WTC11 (cell line): ENCODE measurements around the gene CDH16.
"Not testable (repeated sequence)": the region's sequence is repeated elsewhere in the genome, so short reads cannot be mapped to it uniquely, and the experiment has no call there.

Experiments used
- CREB1 ChIP-seq: sonication (generic); formaldehyde crosslinking; IDR thresholded peaks from 2 replicates; pipeline ENCODE4 v1.8.0; 2023; ENCODE audit warnings: mild to moderate bottlenecking, missing genetic modification reagents
- JUN ChIP-seq: sonication (generic); formaldehyde crosslinking; IDR thresholded peaks from 2 replicates; pipeline ENCODE4 v1.8.0; 2023; ENCODE audit warnings: mild to moderate bottlenecking, missing genetic modification reagents
- NFE2L1 ChIP-seq: sonication (generic); formaldehyde crosslinking; IDR thresholded peaks from 2 replicates; pipeline ENCODE4 v1.8.1; 2023; ENCODE audit warnings: missing genetic modification reagents
- ZNF263 ChIP-seq: sonication (generic); formaldehyde crosslinking; IDR thresholded peaks from 2 replicates; pipeline ENCODE4 v1.8.1; 2022; ENCODE audit warnings: low read depth, mild to moderate bottlenecking, moderate library complexity, missing genetic modification reagents
- TF ChIP-seq, protein P1 (sequence below): sonication (generic); formaldehyde crosslinking; IDR thresholded peaks from 2 replicates; pipeline ENCODE4 v1.8.0; 2023; ENCODE audit warnings: missing genetic modification reagents, mild to moderate bottlenecking, borderline replicate concordance

DNA sequence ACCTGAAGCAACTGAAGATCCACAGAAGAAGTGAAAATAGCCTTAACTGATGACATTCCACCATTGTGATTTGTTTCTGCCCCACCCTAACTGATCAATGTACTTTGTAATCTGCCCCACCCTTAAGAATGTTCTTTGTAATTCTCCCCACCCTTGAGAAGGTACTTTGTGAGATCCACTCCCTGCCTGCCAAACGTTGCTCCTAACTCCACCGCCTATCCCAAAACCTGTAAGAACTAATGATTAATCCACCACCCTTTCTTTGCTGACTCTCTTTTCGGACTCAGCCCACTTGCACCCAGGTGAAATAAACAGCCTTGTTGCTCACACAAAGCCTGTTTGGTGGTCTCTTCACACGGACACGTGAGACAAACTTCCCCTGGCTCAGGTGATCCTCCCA is 22.0 kb downstream of the CDH16 start:
- not testable (repeated sequence) for TF ChIP-seq CREB1 (CRISPR knock-in tag); NFE2L1; ZNF263 (CRISPR knock-in tag); JUN
- TF ChIP-seq, protein P1, sequence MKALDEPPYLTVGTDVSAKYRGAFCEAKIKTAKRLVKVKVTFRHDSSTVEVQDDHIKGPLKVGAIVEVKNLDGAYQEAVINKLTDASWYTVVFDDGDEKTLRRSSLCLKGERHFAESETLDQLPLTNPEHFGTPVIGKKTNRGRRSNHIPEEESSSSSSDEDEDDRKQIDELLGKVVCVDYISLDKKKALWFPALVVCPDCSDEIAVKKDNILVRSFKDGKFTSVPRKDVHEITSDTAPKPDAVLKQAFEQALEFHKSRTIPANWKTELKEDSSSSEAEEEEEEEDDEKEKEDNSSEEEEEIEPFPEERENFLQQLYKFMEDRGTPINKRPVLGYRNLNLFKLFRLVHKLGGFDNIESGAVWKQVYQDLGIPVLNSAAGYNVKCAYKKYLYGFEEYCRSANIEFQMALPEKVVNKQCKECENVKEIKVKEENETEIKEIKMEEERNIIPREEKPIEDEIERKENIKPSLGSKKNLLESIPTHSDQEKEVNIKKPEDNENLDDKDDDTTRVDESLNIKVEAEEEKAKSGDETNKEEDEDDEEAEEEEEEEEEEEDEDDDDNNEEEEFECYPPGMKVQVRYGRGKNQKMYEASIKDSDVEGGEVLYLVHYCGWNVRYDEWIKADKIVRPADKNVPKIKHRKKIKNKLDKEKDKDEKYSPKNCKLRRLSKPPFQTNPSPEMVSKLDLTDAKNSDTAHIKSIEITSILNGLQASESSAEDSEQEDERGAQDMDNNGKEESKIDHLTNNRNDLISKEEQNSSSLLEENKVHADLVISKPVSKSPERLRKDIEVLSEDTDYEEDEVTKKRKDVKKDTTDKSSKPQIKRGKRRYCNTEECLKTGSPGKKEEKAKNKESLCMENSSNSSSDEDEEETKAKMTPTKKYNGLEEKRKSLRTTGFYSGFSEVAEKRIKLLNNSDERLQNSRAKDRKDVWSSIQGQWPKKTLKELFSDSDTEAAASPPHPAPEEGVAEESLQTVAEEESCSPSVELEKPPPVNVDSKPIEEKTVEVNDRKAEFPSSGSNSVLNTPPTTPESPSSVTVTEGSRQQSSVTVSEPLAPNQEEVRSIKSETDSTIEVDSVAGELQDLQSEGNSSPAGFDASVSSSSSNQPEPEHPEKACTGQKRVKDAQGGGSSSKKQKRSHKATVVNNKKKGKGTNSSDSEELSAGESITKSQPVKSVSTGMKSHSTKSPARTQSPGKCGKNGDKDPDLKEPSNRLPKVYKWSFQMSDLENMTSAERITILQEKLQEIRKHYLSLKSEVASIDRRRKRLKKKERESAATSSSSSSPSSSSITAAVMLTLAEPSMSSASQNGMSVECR (CRISPR knock-in tag): not testable (repeated sequence)
